ENCODE measurements around the gene MYO5B. TPM values are rescaled to one million over a fixed set of nuclear protein-coding genes. Genes with fewer than 3 reads are reported as not detected.
"Not testable (repeated sequence)": the region's sequence is repeated elsewhere in the genome, so short reads cannot be mapped to it uniquely, and the experiment has no call there.

The MYO5B gene
- total RNA-seq, 4 donors from 2014 or later = 1.9 to 18.3 (median 4.4) TPM

DNA sequence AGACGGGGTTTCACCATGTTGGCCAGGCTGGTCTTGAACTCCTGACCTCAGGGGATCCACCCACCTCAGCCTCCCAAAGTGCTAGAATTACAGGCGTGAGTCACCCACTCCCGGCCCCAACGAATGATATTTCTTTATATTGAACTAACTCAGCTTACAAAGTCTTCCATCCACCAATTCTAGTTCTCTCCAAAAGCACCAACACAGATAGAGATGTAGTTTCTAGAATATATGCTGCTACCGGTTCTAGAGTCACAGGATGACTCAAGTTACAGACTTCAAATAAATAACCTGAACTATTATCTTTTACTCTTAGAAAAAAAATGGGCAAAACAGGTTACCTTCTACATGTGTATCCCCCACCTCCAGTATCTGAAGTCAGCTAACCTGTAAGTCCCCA, 390.9 kb downstream of the MYO5B start:
- no peak for ATAC-seq
- TF ChIP-seq POLR2AphosphoS5 (IDR thresholded peaks at IDR 0.05) (no peak), EP300 (IDR thresholded peaks at IDR 0.05) (no peak), POLR2A (IDR thresholded peaks at IDR 0.05) (no peak), CTCF (IDR thresholded peaks at IDR 0.05) (no peak)
- no peak overlapping the region for H3K27ac ChIP-seq
- H3K27me3 ChIP-seq = no peaks in the 10 kb centered on the region
- no peaks in the 10 kb centered on the region for H3K9me3 ChIP-seq
- H3K4me3 ChIP-seq = no peak overlapping the region
- H3K4me1 ChIP-seq = peaks cover 0 to 6% (median 0%) of the 10 kb centered on the region in 3 donors
- WGBS, 2 donors (ENCODE audit: low coverage in 1 of 2) = 82 to 96% methylated on average over 3 to 5 of the region's 5 CpGs
- H3K36me3 ChIP-seq = peaks cover 0 to 12% of the 10 kb centered on the region in 2 donors

DNA sequence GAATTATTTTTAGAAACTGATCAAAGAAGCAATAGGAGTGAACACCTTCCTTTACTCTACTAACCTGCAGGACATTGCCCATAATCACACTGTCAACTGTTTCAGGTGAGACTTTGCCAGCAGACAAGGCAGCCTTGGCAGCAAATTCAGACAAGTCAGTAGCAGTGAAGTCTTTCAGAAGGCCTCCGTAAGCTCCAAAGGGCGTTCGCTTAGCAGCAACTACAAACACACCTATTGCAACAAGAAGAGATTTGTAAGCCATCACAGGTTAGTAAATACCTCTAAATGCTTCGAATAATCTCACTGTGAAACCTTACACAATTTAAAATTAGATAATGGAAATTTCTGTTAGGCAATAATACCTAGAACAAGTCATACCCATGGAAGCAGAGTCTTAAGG, 392.3 kb downstream of the MYO5B start:
- no peak overlapping the region for H3K27ac ChIP-seq
- no peak for ATAC-seq
- no peak for TF ChIP-seq POLR2A (IDR thresholded peaks at IDR 0.05)
- TF ChIP-seq CTCF (IDR thresholded peaks at IDR 0.05) = no peak
- no peak for TF ChIP-seq EP300 (IDR thresholded peaks at IDR 0.05)
- TF ChIP-seq POLR2AphosphoS5 (IDR thresholded peaks at IDR 0.05) = no peak

GRCh38 chr18:49800491-49800890, 394.5 kb downstream of the MYO5B start:
- not testable (repeated sequence) for H3K27ac ChIP-seq, H3K4me3 ChIP-seq, ATAC-seq, H3K27me3 ChIP-seq, H3K9me3 ChIP-seq, H3K4me1 ChIP-seq
- H3K36me3 ChIP-seq = peaks cover 0 to 40% of the 10 kb centered on the region in 2 donors
- WGBS, 2 donors (ENCODE audit: low coverage in 1 of 2) = 60% methylated on average over 1 of the region's 5 CpGs; no CpG with 5 or more reads in 1 of the 2 donors

More for the DNA sequence above, 392.3 kb downstream of the MYO5B start:
- Histone ChIP-seq H3K4me3 (no peak overlapping the region), H3K36me3 (peaks cover 0 to 20% of the 10 kb centered on the region in 2 donors), H3K4me1 (peaks cover 0 to 6% (median 0%) of the 10 kb centered on the region in 3 donors), H3K27me3 (no peaks in the 10 kb centered on the region), H3K9me3 (no peaks in the 10 kb centered on the region)
- WGBS, 2 donors (ENCODE audit: low coverage in 1 of 2) = 86 to 96% methylated on average over 3 to 4 of the region's 4 CpGs

- H3K36me3 ChIP-seq = peaks cover 0 to 47% of the 10 kb centered on the region in 2 donors
- H3K4me1 ChIP-seq, H3K4me3 ChIP-seq, H3K27me3 ChIP-seq, H3K27ac ChIP-seq, H3K9me3 ChIP-seq, ATAC-seq: not testable (repeated sequence)
- no CpG with 5 or more reads among the region's 29 CpGs for whole genome bisulfite sequencing, 2 donors (ENCODE audit: low coverage in 1 of 2)
These were observed 395.1 kb downstream of the MYO5B start for GRCh38 chr18:49799806-49800205.

DNA sequence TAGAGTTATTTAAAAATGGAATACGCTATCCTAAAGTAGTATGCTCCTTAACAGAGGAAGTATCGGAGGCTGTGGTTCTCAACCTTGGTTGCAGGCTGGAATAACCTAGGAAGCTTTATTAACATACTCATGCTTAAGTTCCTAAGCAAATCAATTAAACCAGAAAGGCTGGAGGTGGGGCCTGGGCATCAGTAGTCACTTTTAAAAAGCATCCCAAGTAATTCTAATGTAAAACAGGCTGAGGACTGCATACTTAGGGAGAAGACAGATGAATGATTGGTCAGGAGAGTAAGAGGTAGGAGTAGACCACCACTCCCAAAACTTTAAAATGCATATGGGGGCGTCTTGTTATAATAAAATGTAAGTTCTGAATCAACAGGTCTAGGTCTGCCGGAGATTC, 396.9 kb downstream of the MYO5B start:
- Histone ChIP-seq H3K36me3 (peaks cover 0 to 65% of the 10 kb centered on the region in 2 donors), H3K27ac (no peak overlapping the region), H3K27me3 (no peaks in the 10 kb centered on the region), H3K9me3 (no peaks in the 10 kb centered on the region), H3K4me1 (no peaks in the 10 kb centered on the region), H3K4me3 (no peak overlapping the region)
- TF ChIP-seq POLR2AphosphoS5 (IDR thresholded peaks at IDR 0.05) = no peak
- no peak for TF ChIP-seq POLR2A (IDR thresholded peaks at IDR 0.05)
- TF ChIP-seq EP300 (IDR thresholded peaks at IDR 0.05) = no peak
- TF ChIP-seq CTCF (IDR thresholded peaks at IDR 0.05) = no peak
- 92 to 95% methylated on average over 4 of the region's 4 CpGs for WGBS, 2 donors (ENCODE audit: low coverage in 1 of 2)
- ATAC-seq = no peak

GRCh38 chr18:49795612-49796552, 399.1 kb downstream of the MYO5B start:
- Histone ChIP-seq H3K4me3 (no peak overlapping the region), H3K9me3 (no peaks in the 10 kb centered on the region), H3K36me3 (peaks cover 2 to 74% of the 10 kb centered on the region in 2 donors), H3K27me3 (no peaks in the 10 kb centered on the region), H3K27ac (no peak overlapping the region), H3K4me1 (no peaks in the 10 kb centered on the region)
- TF ChIP-seq POLR2A (IDR thresholded peaks at IDR 0.05) (no peak), CTCF (IDR thresholded peaks at IDR 0.05) (no peak), POLR2AphosphoS5 (IDR thresholded peaks at IDR 0.05) (no peak), EP300 (IDR thresholded peaks at IDR 0.05) (no peak)
- WGBS, 2 donors (ENCODE audit: low coverage in 1 of 2) = 90 to 93% methylated on average over 7 of the region's 7 CpGs
- no peak for ATAC-seq
